HG03571 (cell line): ENCODE measurements around the gene NFKB2.

Experiments
- ATAC-seq: cut with Tn5 transposase; IDR thresholded peaks from one replicate; pipeline ENCODE4 v1.9.1; 2021; ENCODE audit not compliant: unreplicated experiment

Gene NFKB2

DNA sequence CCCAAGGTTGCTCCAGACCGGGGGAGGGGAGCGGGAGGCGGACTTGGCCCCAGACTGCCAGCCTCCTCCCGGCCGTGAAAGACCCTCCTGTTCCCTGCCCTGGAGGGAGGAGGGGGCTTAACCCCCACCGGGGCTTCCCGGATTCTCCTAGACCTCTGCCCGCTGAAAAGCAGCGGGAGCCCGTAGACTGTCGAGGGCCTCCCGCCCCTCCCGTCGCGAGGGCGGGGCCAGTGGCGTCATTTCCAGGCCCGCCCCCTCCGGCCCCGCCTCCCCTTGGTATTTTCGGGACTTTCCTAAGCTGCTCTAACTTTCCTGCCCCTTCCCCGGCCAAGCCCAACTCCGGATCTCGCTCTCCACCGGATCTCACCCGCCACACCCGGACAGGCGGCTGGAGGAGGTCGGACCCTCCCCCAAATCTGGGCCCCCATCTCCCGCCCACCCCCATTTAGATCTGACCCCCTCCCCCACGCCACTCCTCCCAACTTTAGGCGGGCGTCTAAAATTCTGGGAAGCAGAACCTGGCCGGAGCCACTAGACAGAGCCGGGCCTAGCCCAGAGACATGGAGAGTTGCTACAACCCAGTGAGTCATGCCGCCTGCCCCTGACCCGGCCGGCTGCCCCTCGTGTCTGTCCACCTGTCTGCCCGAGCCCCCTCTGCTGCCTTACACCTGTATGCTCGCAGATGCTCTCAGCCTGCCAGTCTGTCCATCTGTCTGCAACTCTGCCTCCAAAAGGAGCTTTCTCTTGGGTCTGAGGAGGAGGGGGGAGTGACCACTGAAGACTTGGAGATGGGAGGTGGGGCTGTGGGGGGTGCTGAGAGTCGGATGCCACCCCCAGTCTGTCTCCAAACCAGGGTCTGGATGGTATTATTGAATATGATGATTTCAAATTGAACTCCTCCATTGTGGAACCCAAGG is at the start of gene NFKB2:
NFKB2 (plus strand) TSS at position 306 of the 917 bp plus-strand sequence; CDS start at position 561, 255 bp downstream.
- ATAC-seq = peak; percentile 34

DNA sequence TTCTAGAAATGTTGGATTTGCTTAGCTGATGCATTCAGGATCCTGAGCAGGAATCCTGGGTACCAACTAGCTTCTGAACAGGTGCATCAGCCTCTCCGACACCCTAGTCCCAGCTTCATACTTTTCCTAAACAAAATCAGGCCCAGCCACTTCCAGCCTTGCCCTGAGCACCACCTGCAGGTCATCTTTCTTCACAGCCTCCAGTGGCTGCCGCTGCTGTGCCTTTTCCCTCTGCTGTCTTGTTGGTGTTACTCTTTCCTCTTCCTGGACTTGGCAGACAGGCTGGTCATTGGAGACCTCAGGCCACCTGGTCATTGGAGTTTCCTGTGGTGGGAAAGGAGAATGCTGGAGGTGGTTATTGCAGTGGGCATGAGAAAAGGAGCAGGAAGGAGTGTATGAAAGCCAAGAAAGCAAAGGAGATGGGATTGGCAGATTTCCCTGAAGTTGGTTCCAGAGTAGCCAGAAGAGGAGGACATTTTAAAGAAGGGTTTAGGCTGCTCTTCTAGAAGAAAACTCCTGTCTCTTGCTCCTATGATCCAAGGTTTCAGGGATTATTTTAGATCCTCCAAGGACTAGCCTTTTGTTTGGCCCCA is 48.2 kb upstream of the NFKB2 start:
- ATAC-seq = no peak

DNA sequence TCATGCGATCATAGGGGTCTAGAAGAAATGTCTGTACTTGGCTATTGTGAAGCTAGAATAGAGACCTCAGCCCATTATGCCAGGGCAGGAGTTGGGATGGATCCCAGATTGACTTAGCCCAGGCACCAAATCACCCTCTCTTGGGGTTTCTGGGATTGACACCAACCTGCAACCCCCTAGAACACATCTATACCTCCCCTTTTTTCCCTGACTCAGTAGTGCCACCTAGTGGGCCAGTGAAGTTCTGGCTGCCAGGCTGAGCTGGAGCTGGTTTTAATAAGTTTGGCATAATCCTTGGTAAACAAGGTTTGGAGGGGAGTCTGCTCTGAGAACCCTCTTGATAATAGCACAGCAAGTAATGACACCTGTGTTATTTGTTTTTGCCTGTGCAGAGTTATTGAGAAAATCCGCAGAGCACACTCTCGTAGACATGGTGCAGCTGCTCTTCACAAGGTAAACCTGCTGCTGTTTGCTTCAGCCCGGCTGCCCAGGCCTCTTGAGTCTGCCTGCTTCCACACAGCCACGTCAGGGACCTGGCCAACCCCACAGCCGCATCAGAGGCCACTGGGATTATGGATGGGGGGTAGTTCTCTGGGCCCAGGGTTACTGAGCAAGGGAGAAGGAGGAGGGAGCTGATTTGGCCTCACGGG is 43.3 kb upstream of the NFKB2 start:
- ATAC-seq = no peak

DNA sequence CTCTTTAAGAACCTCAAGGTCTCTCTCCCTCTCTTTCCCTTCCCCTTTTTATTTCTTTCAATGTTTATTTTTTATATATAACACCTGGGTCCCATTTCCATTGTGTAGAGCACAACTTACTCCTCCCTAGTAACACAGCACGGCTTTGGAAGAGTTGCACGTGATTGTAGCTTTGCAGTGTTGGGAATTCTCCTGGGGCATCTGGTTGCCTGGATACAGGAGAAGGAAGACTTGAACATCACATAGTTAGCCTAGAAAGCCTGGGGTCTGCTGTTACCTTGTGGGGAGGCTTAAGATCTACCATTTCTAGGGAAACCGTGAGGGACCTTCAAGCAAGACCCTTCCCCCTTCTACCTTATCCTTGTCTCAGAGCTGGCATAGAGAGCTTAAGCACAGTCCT is 41.1 kb upstream of the NFKB2 start:
- no peak for ATAC-seq

DNA sequence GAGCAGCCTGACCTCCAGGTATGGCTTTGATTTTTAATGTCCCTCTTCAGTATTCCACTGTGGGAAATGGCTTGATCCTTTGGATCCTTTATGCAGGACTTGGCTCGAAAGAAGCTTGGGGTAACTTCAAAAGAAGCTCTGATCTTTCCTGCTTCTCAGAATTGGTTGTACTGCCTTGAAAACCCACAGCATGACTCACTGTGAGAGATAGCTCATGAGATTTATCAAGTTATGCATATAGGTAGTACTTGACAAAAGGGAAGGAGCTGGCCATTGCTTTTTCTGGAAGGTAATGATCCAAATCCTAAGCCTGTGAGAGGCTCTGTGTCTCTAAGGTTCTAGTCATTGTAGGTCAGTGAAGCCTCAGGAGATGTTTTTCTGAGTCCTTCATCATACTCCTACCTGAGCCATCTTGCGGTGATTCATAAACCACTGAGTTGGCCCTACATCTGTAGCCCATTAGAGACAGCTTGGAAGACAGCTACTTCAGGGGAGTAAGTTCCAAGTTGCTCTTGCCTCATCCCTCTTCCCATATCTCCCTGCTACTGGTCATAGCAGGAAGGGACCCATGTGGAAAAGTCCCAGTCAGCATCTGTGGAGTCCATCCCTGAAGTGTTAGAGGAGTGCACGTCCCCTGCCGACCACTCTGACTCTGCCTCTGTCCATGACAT is 36.7 kb upstream of the NFKB2 start:
- ATAC-seq = no peak

DNA sequence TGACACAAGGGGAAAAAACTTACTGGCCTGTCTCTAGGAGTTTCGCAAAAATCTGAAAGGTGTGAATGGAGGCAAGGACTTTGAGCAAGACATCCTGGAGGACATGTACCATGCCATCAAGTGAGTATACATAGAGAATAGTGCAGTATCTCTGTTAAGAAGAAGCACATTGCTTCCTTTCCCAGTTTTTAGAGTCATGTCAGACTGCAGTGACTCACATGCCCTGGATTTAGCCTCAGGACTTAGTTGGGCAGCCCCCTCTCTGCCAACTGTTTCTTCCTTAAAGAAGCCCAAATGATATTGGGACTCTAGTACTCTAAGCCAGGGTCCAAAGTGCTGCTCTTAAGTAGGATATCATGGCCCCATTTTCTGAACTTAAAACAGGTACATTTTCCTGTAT is 28.1 kb upstream of the NFKB2 start:
- ATAC-seq = no peak

DNA sequence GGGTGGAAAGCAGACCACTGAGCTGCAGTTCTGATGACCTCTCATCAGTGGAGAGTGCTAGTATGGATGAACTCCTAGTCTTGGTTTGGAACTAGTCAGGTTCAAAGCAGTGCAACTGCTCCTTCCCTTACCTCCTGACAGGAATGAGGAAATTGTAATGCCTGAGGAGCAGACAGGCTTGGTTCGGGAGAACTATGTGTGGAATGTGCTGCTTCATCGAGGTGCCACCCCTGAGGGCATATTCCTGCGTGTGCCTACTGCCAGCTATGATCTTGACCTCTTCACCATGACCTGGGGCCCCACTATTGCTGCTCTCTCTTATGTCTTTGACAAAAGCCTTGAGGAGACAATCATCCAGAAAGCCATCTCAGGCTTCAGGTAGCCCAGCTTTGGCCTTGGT is 27.4 kb upstream of the NFKB2 start:
- no peak for ATAC-seq

DNA sequence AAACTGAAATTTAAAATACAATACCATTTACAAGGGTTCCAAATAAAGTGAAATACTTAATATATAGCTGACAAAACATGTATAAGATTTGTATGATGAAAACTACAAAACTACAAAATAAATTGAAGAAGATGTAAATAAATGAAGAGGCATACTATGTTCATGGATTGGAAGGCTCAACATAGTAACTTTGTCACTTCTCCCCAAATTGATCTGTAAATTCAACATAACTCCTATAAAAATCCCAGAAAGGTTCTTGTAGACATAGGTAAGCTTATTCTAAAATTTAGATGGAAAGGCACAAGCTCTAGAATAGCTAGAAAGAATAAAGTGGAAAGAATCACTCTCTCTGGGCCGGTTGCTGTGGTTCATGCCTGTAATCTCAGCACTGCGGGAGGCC is 24.2 kb upstream of the NFKB2 start:
- no peak for ATAC-seq

DNA sequence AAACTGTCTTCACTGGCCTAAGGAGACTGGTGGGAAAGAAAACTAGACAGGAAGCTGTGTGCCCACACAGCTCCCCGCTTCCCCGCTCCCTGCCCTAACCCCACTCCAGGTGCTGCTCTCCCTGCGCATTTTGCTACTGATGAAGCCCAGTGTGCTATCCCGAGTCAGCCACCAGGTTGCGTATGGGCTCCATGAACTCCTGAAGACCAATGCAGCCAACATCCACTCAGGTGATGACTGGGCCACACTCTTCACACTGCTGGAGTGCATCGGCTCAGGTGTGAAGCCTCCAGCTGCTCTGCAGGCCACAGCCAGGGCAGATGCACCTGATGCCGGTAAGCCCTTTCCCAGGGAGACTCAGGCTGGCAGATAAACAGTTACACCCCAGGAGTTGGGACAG is 20.3 kb upstream of the NFKB2 start:
- no peak for ATAC-seq

DNA sequence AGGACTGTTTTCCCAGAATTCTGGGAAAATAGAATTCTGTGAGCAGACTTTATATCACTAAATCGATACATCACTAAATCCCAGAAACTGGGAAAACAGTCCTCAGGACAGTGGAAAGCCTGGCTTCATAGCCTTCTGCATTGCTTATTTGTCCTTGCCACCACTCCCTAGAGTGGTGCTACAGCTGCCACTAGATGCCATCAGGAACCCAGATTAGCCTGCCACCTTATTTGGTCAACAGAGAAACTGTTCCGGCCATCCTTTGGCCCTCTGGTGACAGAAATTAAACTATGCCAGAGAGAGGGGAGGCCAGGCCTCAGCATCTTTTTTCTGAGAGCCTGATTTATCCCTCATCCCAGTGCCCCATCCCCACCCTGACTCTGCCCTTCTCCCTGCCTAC is 19.6 kb upstream of the NFKB2 start:
- ATAC-seq = no peak

DNA sequence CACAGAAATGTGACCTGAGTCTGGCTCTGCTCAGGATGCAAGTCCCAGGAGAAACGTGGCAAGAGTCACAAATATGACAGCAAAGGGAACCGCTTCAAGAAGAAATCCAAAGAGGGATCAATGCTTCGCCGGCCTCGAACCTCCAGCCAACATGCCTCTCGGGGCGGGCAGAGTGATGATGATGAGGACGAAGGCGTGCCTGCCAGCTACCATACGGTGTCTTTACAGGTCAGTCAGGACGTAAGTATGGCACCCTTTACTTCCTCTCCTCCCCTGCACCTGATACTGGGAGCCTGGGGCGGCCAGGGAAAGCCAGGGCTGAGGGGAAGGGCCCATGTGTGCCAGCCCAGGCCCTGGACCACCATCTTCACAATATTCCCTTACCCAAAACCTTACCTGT is 18.6 kb upstream of the NFKB2 start:
- no peak for ATAC-seq

DNA sequence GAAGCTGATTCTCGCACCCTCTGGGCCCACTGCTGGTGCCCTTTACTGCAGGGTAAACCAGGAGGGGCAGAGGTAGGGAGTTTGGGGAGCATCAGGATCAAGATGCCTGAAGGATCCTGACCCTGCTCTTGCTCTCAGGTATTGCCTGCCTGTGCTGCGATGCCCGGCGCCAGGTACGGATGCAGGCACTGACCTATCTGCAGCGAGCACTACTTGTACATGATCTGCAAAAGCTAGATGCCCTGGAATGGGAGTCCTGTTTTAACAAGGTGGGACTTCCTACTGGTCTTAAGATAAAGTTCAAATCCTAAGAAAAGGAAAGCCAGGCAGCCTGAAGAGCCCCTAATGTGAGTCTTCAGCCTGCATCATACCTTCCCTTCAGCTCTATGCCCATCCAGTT is 16.1 kb upstream of the NFKB2 start:
- no peak for ATAC-seq

DNA sequence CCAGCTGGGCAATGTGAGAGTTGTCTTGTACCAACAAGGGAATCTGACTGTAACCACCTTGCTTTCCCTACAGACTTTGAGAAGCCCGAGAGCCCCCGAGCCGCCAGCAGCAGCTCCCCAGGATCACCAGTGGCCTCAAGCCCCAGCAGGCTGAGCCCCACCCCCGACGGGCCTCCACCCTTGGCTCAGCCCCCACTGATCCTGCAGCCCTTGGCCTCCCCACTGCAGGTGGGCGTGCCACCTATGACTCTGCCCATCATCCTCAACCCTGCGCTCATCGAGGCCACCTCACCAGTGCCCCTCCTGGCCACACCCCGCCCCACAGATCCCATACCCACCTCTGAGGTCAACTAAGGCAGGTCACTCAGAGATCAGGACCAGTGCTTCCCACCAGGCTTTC is 13.5 kb upstream of the NFKB2 start:
- ATAC-seq = no peak

DNA sequence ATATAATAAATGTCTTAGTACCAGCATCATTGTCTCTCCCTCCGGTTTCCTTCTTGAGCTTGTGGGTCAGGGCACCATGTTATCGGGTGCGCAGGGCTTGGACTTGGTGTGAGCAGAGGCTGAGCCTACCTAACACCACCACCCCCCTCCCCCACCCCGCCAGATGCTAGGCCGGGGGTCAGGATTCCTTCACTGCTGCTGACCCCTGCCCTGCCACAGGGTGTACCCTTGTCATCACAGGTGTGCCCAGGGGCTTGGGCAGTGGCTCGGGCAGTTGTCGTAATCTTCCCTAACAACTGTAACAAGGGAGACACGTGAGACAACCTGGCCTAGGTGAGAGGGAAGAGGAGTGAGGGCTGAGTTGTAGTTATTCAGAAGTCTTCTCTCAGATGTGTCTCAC is 12.6 kb upstream of the NFKB2 start:
- no peak for ATAC-seq

DNA sequence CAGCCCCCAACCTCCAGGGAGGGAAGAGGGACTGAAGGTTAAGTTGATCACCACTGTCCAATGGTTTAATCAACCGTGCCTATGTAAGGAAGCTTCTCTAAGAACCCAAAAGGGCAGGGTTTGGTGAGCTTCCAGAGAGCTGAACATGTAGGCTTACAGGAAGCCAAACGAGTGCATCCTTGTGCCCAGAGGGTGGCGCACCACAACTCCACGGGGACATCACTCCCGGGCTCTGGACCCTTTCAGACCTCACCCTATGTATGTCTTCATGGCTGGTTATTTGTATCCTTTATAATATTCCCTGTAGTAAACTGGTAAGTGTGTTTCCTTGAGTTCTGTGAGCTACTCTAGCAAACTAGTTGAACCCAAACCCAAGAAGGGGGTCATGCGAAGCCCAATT is 11.5 kb upstream of the NFKB2 start:
- ATAC-seq = no peak

DNA sequence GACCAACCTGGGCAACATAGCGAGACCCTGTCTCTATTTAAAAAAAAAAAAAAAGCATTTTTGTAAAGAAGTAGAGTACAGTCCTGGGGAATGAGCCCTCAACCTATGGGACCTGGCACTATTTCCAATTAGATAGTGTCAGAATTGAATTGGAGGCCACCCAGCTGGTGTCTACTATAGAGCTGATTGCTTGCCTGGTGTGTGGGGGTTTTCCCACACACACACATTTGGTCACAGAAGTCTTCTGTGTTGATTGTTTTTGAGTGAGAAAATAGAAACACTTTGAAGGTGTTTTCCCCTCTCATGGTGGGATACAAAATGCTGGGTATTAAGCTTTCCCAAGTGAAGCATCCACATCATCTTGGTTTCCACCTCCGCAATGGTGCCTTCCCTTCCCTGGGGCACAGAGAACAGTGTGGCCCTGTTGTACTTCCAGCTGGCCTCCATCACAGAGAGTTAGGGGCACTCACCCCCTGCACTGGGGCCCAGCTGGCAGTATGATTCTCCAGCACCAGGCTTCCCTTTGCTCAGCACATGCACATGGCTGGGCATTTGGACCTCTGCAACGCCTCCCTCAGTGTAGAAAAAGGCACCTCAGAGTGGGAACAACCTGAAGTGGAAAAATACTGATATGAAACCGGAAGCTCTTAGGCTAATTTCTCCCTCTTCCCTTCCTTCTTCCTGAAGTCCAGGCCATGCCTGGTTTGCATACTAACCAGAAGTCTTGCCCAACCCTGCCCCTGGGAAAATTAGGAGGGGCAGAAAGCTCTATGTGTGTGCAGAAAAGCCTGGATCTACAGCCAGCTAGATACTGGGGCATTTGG is 10.7 kb upstream of the NFKB2 start:
- ATAC-seq = no peak

DNA sequence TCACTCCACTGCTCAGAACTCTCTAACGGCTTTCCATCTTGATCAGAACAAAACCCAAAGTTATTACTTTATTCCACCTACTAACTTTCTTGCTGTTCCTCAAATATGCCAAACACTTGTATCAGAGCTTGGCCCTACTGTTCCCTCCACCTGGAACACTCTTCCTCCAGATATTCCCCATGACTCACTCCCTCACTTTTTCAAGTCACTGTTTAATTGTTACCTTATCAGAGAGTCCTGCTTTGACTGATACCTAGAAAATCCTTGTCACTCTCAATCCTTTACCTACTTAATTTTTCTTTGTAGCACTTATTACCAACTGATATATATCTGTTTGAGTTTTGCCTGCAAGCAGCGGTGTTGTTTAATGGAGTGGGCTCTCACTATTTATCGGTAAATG is 5.6 kb upstream of the NFKB2 start:
- no peak for ATAC-seq

DNA sequence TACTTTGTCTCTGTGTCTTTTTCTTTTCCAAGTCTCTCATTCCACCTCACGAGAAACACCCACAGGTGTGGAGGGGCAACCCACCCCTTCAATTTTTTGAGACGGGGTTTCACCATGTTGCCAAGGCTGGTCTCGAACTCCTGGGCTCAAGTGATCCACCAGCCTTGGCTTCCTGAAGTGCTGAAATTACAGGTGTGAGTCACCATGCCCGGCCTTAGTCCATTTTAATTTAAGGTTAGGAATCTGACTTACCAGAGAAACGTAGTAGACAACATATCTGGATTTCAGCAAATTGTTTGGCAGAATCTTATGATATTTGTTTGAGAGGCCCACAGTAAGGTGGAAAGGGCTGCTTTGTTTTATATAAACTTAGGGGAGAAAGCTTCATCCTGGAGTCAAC is 3.2 kb upstream of the NFKB2 start:
- ATAC-seq = no peak

DNA sequence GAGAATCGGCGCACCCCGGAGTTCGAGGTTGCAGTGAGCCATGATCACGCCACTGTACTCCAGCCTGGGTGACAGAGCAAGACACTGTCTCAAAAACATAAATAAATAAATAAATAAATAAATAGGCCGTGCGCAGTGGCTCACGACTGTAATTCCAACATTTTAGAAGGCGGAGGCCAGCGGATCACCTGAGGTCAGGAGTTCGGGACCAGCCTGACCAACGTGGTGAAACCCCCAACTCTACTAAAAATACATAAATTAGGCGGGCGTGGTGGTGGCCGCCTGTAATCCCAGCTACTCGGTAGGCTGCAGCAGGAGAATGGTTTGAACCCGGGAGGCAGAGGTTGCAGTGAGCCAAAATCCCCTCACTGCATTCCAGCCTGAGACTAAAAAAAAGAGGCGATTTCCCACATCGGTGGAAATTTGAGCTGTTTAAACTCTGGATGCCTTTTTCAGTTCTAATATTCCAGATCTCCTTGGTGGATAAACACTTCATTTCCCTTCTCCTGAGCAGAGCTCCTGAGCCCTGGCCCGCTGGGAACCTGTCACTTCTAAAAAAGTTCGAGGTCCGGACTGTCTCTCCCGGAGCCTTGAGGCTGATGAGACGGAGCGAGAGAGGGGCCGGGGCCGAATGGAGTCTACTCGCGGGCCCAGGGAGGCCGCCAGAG is 2.0 kb upstream of the NFKB2 start:
- ATAC-seq = no peak
